Right renal cortex interstitium (tissue), 3 donors: ENCODE measurements around the gene TAF11L11. TPM values are rescaled to one million over a fixed set of nuclear protein-coding genes. Genes with fewer than 3 reads are reported as not detected.
"Not testable (repeated sequence)": the region's sequence is repeated elsewhere in the genome, so short reads cannot be mapped to it uniquely, and the experiment has no call there.

Experiments
- DNase-seq, 3 donors: peaks; one replicate each; pipeline ENCODE4 v3.0.0-alpha.2; 2013; ENCODE audit warnings: low read depth in 3 of 3, low spot score in 2 of 3
- polyA plus RNA-seq, 3 donors: library from polyadenylated mRNA; unstranded; fragments of 120-200 nt; gene quantifications; one replicate each; pipeline ENCODE4 v1.2.1, GENCODE V29; 2013; ENCODE audit not compliant: insufficient read length in 3 of 3

The TAF11L11 gene
- polyA plus RNA-seq, result not detected

GRCh38 chr5:17603880-17604279 is at the start of gene TAF11L11:
TAF11L11 (plus strand) TSS chr5:17604183.
- not testable (repeated sequence) for DNase-seq

GRCh38 chr5:17585658-17586057 is 18.3 kb upstream of the TAF11L11 start, which contains the start of gene TAF11L7:
TAF11L7 (minus strand) TSS chr5:17585758.
- not testable (repeated sequence) for DNase-seq

DNA sequence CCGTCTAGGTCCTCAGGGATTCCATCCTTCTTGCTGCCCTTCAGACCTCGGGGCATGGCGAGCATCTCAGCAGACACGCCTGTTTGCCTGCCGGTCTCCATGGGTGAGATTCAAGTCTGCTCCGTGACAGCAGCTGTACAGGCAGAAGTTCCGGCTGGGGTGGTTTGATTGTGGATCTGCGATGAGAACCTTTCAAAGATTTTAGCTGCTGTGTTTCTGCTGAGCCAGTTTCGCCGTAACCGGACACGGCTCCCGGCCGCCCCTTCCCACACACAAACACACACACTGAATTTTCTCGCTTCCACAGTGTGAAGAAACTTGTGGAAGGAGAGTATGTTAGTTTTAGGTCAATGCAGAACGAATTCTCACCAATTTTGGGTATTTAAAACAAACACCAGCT is 13.1 kb upstream of the TAF11L11 start, which contains the start of gene TAF11L8:
TSS of gene TAF11L8 (minus strand) at position 101 of the 400 bp plus-strand sequence.
- not testable (repeated sequence) for DNase-seq

DNA sequence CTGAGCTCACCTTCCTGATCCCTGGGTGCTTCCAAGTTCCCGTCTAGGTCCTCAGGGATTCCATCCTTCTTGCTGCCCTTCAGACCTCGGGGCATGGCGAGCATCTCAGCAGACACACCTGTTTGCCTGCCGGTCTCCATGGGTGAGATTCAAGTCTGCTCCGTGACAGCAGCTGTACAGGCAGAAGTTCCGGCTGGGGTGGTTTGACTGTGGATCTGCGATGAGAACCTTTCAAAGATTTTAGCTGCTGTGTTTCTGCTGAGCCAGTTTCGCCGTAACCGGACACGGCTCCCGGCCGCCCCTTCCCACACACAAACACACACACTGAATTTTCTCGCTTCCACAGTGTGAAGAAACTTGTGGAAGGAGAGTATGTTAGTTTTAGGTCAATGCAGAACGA is 9.7 kb upstream of the TAF11L11 start, which contains the start of gene TAF11L9:
TSS of gene TAF11L9 (minus strand) at position 140 of the 400 bp plus-strand sequence.
- not testable (repeated sequence) for DNase-seq

DNA sequence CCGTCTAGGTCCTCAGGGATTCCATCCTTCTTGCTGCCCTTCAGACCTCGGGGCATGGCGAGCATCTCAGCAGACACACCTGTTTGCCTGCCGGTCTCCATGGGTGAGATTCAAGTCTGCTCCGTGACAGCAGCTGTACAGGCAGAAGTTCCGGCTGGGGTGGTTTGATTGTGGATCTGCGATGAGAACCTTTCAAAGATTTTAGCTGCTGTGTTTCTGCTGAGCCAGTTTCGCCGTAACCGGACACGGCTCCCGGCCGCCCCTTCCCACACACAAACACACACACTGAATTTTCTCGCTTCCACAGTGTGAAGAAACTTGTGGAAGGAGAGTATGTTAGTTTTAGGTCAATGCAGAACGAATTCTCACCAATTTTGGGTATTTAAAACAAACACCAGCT is 6.3 kb upstream of the TAF11L11 start, which contains the start of gene TAF11L10:
TSS of gene TAF11L10 (minus strand) at position 101 of the 400 bp plus-strand sequence.
- not testable (repeated sequence) for DNase-seq

DNA sequence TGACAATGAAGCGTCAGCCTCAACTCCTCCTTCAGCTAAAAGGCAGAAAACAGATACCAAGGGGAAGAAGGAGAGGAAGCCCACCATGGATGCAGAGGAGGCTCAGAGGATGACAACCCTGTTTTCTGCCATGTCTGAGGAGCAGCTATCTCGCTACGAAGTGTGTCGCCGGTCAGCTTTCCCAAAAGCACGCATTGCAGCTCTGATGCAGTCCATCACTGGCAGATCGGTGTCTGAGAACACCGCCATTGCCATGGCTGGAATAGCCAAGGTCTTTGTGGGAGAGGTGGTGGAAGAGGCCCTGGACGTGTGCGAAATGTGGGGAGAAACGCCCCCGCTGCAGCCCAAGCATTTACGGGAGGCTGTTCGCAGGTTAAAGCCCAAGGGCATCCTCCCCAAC is 968 bp downstream of the TAF11L11 start:
- DNase-seq, result no peak

- not testable (repeated sequence) for DNase-seq
Measured at GRCh38 chr5:17607461-17607860, 3.5 kb downstream of the TAF11L11 start.

DNA sequence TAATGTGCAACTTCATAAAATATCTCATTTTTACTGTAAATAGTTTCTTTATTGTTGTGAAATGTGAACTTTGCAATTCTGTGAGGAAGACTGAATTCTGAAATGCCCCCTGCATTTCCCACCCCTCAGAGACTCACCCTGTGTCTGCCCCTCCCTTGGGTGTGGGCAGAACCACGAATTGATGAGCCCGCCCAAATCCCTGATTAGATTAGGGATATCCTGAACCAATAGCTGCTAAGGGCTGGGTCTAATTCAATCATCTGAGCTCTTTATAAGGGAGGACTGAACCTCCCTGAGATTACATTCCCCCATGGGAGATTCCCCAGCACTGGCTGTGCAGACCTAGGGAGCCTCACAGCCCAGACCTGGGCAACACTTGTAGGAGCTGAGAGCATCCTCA is 6.1 kb downstream of the TAF11L11 start, which contains the start of gene TAF11L12:
TSS of gene TAF11L12 (plus strand) at position 301 of the 400 bp plus-strand sequence.
- not testable (repeated sequence) for DNase-seq

GRCh38 chr5:17614872-17615605 is 11.1 kb downstream of the TAF11L11 start:
- DNase-seq, result no peak

DNA sequence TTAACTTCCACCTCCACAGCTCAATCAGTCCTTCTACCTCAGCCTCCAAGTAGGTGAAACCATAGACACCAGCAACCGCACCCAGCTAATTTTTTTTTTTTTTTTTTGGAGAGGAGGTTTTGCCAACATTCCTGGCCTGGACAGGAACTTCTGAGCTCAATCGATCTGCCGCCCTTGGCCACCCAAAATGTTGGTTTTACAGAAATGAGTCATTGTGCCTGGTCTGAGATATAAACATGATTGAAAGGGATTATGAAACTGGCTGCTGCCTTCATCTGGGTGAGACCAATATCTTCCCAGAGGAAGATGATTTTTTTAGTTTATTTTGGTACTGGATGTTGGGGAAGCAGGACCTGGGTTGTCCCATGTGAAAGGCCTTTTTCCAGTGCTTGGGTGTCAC is 15.4 kb downstream of the TAF11L11 start:
- DNase-seq, result no peak

DNA sequence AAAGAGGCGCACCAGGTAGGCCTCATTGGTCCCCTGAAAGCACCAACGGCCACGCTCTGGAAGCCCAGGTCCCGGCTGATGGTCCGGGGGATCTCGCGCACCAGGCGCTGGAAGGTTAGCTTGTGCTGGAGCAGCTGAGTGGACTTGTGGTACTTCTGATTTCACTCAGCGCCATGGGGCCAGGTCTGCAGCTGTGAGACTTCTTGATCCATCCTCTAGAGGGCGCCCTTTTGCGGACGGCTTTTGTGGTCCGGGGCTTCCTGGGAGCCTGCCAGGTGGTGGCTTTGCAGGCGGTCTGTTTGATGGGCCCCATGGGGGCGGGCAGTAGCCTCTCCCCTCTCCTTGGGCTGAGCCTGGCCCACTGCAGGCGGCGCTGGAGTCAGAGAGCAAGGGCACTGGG is 16.6 kb downstream of the TAF11L11 start:
- DNase-seq, result no peak

DNA sequence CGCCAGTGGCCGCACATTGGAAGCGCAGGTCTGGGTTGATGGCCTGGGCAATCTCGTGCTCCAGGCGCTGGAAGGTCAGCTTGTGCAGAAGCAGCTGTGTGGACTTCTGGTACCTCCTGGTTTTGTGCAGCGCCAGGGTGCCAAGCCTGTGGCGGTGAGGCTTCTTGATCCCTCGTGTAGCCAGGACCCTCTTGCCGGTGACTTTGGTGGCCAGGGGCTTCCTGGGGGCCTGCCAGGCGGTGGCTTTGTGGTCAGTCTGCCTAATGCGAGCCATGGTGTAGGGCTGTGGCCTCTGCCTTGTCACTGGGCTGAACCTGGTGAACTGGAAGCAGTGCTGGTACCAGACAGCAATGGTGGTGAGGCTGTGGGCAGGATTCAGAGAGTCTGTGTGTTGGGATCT is 21.7 kb downstream of the TAF11L11 start:
- DNase-seq, result no peak

GRCh38 chr5:17631788-17632187 is 27.8 kb downstream of the TAF11L11 start, which contains the start of gene TAF11L13:
TAF11L13 (plus strand) TSS chr5:17632088.
- not testable (repeated sequence) for DNase-seq

DNA sequence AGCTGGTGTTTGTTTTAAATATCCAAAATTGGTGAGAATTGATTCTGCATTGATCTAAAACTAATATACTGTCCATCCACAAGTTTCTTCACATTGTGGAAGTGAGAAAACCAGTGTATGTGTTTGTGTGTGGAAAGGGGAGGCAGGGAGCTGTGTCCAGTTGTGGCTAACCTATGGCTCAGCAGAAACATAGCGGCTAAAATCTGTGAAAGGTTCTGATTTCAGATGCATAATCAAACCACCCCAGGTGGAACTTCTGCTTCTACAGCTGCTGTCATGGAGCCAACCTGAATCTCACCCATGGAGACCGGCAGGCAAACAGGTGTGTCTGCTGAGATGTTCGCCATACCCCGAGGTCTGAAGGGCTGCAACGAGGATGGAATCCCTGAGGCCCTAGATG is 30.2 kb downstream of the TAF11L11 start, which contains the start of gene TAF11L14:
TSS of gene TAF11L14 (plus strand) at position 301 of the 400 bp plus-strand sequence.
- no peak for DNase-seq

DNA sequence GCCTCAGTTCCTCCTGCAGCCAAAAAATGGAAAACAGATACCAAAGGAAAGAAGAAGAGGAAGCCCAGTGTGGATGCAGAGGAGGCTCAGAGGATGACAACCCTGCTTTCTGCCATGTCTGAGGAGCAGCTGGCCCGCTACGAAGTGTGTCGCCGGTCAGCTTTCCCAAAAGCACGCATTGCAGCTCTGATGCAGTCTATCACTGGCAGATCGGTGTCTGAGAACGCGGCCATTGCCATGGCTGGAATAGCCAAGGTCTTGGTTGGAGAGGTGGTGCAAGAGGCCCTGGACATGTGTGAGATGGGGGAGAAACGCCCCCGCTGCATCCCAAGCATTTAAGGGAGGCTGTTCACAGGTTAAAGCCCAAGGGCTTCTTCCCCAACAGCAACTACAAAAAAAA is 45.2 kb downstream of the TAF11L11 start:
- DNase-seq, result not testable (repeated sequence)

DNA sequence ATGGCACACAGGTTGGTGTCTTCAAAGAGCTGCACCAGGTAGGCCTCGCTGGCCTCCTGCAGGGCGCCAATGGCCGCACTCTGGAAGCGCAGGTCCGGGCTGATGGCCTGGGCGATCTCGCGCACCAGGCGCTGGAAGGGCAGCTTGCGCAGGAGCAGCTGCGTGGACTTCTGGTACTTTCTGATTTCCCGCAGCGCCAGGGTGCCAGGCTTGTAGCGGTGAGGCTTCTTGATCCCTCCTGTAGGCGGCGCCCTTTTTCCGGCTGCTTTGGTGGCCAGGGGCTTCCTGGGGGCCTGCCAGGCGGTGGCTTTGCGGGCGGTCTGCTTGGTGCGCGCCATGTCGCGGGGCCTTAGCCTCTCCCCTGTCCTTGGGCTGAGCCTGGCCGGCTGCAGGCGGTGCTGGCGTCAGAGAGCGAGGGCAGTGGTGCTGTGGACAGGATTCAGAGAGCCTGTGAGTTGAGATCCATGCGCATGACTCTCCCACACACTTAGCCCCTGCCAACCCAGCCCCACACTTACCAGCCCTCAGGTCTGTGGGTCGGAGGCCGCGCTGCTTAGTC is 51.3 kb downstream of the TAF11L11 start:
- not testable (repeated sequence) for DNase-seq

Other genes starting within 250 kb of the TAF11L11 start
- not detected for gene TAF11L2, start 106.0 kb upstream of the TAF11L11 start, polyA plus RNA-seq
- not detected for gene TAF11L3, start 85.8 kb upstream of the TAF11L11 start, polyA plus RNA-seq
- gene TAF11L4, start 82.4 kb upstream of the TAF11L11 start, polyA plus RNA-seq, result not detected
- gene TAF11L5, start 78.9 kb upstream of the TAF11L11 start, polyA plus RNA-seq, result not detected
- gene TAF11L6, start 75.5 kb upstream of the TAF11L11 start, polyA plus RNA-seq, result not detected
- not detected for gene TAF11L7, start 18.4 kb upstream of the TAF11L11 start, polyA plus RNA-seq
- not detected for gene TAF11L8, start 13.2 kb upstream of the TAF11L11 start, polyA plus RNA-seq
- gene TAF11L9, start 9.8 kb upstream of the TAF11L11 start, polyA plus RNA-seq, result not detected
- not detected for gene TAF11L10, start 6.4 kb upstream of the TAF11L11 start, polyA plus RNA-seq
- gene TAF11L12, start 6.2 kb downstream of the TAF11L11 start, polyA plus RNA-seq, result not detected
- not detected for gene TAF11L13, start 27.9 kb downstream of the TAF11L11 start, polyA plus RNA-seq
- gene TAF11L14, start 30.3 kb downstream of the TAF11L11 start, polyA plus RNA-seq, result not detected